GM21515 (cell line): ENCODE data around the gene SPARC.

Source experiments
- ATAC-seq: cut with Tn5 transposase; IDR thresholded peaks from one replicate; pipeline ENCODE4 v1.9.1; 2021; ENCODE audit not compliant: unreplicated experiment

The SPARC gene

DNA sequence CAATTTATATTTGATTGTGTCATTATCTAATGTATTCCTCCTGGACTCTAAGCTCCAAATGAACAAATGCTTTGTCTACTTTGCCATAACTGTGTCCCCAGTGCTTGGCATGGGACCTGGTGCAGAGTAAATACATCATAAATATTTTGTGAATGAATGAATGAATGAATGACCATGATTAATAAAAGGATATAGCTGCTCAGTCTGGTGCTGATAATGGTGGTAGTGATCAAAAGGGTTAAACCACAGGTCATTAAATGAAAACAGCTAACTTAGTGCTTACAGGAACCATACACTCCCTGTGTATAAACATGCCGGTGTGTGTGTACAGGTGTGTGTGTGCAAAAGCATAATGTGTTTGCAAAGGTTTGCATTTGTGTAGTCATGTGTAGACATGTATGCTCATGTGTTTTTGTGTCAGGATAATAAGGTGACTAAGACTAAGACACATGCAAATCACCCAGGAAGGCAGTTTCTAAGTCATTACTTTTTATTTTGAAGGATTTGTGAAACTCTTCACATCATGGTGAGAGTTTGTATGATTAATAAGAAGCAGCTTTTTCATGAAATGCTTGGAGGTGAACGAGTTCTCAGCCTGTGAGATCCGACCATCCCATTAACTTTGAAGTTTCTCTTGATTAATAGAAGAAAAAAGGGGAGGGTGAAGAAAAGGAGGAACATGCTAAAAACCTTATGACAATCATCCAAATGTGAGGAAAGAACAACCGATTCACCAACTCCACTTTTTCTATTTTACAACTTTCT, 24.6 kb downstream of the SPARC start:
- peak; percentile 52 for ATAC-seq

DNA sequence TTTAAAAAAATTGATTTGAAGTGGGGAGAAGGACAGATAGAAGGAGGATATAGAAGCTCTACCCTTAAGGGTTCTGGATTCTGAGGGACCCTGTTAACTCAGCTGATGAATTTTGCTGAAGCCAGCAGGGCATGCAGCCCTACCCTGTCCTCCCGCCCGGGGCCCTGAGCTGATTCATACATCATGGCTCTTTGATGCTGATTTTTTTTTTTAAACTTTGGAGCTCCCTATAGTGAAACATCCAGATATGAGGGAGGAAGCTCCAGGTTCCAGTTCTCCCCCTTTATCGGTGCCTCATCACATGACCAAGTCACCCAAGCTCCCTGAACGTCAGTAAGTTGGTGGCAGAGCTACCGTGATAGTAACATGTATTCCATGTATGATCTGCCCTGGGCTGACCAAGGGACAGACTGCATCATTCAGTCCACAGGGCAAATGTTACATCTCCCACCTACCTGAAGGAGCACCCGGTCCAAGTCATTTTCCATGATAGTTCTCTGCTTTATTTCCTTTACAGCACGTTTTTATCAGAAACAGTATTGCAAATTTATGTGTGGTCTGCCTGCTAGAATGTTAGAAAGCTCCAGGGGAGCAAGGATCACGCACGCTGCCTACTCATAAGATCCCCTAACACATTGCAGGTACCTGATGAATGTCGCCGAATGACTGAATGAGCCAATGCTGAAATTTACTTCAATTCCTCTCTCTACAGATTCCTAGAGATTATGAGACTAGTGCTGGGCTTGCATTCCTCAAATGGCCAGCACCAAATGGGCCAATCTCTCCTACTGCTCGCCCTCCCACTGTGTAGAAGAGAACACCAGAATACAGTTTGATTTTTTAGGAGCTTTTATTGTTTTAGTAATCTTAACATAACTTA, 25.9 kb downstream of the SPARC start:
- ATAC-seq: no peak

DNA sequence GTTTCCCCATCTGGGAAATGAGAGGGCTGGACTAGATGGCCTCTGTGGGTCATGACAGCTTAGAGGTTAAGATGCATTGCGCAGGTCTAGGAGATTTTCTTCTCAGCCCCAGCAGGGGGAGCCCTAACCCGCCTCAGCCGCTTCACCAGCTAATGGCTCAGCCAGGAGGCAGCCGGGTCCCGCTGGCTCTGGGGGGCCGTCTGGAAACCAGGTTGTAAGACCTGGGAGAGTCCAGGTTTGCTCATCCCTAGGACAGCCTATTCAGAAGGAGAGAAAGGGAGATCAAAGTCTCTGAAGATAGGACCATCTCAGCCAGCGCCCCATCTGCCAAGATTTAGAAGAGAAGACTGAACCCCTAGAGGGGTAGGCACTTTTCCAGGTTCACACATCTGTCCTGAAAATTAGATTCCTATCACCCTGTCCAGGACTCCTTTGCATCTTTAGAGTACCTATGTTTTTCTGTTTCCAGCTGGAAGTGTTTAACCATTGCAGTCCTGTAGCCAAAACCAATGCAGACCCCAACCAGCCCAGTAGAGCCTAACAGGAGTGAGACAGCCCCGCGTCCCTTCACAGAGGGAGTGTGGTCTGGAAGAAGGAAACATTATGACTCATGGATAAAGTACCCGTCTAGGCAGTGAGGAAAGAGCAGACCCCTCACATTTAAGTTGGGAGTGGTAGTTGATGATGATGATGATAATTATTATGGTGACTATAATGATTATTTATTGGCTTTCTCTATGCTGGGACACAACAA, 27.5 kb downstream of the SPARC start:
- peak; percentile 62 for ATAC-seq

DNA sequence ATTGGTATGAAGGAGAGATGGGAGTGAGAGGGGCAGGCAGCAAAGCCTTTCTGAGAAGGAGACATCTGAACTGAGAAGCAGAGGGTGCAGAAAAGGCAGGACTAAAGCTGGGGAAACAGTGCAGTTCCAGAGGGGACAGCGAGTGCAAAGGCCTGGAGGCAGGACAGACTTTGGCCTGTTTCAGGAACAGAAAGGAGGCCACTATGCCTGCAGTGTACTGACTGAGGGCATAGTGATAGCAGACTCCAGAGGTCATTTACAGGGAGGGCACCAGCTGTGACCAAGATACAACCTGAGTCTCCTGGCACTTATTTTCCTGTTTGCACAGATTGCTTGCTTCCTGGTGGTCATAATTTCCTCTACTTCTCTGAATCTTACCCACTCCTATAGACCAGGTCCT, 29.6 kb downstream of the SPARC start:
- no peak for ATAC-seq

DNA sequence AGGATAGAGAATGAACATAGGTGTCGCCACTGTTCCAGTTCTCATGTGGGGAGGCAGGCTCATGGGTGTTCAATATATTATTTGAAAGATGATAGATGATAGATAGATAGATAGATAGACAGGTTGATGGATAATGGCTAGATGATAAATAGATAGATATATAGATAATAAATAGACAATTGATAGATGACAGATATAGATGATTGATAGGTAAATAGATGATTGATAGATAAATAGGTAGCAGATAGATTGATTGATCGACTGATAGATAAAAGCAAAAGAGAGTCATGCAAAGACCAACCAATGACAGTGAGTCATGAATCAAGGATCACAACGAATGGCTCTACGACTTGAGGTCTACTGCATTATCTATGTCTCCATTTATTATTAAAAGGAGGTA, 30.4 kb downstream of the SPARC start:
- no peak for ATAC-seq

DNA sequence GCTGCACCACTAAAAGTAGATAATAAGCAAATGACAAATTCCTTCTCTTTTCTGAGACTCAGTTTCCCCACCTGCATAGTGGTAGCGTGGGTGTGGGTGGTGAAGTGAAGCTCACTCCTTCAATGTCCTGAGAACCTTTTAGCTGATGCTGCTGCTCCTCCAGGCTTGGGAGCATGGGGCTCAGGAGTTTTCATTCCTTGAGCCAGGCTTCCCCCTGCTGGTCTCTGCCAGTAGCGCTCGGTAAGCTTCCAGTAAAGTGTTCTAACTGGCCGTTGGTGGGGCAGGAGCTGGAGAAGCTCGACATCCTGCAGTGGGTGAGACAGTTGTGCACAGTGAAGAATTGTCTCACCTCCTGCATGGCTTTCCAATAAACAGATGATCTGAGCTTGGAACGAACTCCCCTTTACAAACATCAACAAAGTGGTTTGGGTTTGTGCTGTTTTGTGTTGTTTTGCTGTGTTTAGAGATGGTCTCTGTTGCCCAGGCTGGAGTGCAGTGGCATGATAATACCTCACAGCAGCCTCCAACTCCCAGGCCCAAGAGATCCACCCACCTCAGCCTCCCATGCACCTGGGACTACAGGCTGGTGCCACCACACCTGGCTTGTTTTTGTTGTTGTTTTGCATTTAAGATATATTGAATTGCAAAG, 34.6 kb downstream of the SPARC start:
- peak; percentile 94 for ATAC-seq

DNA sequence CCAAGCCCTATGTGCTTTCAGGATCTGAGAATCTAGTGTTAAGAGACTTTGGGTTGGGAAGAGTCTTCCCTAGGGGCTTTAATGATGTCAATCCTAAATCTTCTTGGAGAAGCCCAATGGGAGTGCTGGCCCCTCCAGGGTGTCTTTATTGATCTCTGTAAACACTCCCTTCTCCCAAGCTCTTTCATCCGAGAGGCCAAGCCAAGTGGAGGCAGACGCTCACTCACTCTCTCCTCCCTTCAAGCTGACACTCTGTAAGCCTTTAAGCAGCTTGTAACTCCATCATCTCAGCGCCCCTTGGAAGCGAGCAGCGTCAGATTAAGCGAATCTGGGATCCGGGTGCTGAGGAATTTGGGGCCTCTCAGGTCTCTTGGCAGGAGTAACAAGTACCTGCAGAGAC, 37.7 kb downstream of the SPARC start:
- no peak for ATAC-seq

DNA sequence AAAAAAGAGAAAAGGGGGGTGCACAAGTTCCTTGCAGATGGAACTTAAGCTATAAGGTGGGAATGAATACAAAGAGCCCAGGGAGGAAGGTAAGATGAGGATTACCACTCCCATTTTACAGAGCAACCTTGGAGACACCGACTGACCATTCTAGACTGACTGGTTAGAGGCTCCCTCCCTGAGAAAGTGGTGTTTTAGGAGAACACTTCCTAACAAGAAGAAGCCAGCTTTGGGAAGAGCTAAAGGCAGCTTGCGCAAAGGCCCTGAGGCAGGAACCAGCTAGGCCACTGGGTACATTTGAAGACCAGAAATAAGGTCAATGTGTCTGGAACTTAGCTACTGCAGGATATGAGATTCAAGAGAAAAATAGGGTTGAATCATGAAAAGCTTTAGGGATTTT, 38.6 kb downstream of the SPARC start:
- ATAC-seq: no peak

DNA sequence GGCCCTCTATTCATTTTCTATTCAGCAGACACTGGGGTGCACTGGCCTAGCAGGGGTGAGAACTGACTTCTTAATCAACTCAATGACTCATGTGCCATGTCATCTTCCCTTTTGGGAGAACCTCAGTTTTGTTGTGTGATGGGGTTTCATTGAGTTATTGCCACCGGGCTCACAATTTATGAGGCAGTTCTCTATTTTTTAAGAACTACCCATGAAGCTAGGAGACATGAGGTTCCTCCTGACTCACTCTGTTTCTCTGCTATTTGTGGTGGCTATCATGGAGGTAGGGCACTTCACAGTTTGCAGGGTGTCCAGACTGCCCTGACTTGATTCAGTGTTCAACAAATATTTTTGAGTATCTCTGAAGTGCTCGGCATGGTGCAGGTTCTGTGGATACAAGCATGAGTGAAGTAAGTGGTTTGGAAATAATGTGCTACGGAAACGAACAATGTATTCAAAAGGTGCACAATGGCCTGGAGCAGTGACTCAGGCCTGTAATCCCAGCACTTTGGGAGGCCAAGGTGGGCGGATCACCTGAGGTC, 39.3 kb downstream of the SPARC start:
- no peak for ATAC-seq

DNA sequence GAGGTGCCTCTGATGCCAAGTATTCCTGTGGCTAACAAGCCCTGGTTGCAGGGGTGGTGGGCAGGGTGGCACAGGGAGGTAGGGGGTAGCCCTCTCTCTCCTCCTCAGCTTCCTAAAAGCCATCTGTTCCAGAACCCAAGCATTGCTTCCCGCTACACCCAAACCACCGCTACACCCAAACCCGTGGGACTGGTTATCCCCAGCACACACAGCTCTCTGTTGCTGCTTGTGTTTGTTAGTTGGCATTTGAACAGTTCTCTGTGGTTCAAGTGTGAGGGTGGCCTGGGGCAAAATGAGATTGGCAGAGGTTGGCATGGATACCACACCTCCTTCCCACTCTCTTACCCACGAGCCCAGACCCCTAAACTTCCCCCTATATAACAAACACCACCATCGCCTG, 40.4 kb downstream of the SPARC start:
- ATAC-seq: no peak

DNA sequence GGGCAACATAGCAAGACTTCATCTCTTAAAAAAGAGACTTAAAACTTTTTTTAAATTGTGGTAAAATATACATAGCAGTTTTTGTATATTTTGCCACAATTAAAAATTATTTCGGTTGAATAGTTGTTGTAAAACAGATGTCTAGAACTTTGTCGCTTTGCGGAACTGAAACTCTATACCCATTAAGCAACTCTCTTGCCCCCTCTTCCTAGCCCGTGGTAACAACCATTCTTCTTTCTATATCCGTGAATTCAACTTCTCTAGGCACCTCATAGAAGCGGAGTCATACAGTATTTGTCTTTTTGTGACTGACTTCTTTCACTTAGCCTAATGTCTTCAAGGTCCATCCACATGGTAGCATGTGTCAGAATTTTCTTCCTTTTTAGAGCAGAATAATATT, 43.3 kb downstream of the SPARC start:
- ATAC-seq: no peak

DNA sequence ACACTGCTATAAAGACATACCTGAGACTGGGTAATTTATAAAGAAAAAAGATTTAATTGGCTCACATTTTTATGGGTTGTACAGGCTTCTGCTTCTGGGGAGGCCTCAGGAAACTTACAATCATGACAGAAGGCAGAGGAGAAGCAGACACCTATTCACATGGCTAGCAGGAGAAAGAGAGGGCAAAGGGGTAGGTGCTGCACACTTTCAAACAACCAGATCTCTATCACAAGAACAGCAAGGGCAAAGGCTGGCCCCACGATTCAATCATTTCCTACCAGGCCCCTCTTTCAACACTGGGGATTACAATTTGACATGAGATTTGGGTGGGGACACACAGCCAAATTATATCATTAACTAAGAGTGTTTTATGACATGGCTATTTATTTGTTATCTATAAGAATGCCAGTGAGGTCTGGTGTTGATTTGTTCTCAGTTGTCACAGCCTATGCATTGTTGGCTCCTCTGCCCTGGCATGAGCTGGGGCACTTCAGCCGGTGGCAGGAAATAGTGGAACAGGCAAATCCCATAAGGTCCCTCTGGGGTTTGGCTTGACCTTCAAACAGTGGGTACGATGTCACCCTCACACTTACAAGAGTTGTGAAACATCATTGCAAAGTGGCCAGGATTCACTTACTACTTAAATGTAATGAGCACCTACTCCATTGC, 44.1 kb downstream of the SPARC start:
- ATAC-seq: no peak

DNA sequence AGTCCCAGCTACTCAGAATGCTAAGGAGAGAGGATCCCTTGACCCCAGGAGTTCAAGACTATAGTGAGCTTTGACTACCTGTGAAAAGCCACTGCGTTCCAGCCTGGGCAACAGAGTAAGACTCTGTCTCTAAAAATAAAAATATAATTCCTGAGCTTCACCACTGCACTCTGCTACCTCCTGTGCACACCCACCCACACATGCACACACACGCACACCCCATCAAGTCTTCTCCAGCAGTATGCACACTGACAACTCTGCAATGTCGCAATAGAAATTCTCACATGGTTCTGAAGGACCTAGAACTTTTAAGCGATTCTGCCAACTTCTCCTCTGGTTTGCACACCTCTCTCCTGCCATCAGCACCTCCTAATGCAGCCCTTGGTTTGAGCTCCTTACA, 48.1 kb downstream of the SPARC start:
- no peak for ATAC-seq

DNA sequence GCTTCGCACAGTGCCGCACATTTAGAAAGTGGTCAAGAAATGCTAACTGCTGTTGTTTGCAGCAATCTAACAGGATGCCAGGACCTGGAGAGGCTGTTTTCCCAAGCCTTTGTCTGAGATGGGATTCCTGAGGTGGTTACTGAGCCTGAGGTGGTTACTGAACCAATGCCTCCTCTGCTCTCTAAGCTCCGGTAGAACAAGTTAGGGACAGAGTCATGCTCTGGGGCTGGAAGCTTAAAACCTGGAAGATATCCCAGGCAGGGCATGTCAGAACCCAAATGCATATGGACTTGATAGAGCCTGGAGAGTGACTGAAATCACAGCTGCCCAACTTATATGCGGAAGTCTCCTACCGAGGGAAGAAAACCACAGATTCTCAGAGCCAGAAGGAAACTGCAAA, 49.0 kb downstream of the SPARC start:
- ATAC-seq: no peak

DNA sequence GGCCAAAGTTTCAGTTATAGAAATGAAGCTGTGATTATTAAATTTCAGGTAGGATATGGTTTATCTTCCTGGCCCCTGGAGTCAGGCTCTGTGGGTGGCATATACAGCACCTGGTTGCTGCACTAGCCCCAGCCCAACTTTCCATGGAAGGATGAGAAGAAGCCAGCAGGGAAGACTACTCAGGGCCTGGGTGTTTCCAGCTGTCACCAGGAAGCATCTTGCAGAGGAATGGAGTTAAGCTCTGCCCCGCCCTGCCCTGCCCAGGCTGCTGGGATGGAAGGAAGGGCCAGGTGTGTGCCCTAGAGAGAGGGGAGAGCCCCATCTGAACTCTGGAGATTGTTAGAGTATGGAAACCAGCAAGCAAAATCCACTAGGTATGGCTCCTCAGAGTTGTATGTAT, 52.8 kb downstream of the SPARC start:
- ATAC-seq: no peak

DNA sequence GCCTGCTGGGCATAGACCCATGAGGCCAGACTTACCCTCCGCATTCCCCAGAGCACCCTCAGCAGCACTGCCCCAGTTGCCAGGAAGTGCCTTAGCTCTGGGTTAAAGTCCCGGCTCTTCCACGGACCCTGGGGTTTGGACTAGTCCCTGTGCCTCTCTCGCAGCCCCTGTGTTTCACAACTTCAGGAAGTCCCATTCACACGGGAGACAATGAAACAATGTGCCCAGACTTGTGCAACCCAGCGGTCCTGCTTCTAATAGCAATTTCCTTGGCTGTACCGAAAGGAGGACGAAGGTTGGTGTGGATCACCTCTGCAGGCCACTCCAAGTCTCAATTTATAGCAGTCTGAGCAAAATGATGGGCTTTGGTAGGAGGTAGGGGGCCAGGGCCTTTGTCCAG, 53.8 kb downstream of the SPARC start:
- no peak for ATAC-seq

DNA sequence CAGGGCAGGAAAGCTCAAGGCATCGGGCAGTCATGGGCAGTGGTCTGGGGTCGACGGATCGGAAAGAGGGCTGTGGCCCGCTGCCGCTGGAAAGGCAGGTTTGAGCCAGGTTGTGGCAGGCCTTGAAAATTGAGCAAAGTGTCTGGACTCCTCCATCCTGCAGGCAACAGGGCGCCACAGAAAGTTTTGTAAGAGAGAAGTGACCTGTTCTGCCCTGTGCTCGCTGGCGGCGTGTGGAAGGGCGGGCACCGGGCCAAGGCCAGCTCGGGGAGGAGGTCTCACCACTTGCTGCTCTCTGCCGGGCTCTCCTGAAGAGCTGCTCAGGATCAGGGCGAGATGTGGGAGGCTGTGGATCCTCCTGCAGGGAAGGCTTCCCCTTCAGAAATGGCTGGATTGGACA, 54.2 kb downstream of the SPARC start:
- no peak for ATAC-seq

DNA sequence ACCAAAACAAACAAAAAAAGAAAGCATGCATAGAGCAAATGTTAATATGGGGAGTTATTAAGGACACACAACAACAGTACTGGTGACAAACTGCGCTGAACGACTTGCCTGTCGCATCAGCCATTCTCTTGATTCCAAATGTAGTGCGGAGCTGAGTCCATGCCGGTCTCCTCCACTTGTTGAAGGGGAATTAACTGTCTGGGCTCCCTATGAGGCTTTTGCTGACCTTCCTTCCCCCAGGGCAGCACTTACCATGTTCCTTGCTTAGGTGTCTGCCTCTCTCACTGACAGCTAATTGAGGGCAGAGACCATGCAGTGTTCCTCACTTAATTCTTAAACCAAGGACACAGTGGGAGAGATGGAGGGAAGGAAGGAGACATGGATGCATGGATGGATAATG, 54.8 kb downstream of the SPARC start:
- ATAC-seq: no peak

DNA sequence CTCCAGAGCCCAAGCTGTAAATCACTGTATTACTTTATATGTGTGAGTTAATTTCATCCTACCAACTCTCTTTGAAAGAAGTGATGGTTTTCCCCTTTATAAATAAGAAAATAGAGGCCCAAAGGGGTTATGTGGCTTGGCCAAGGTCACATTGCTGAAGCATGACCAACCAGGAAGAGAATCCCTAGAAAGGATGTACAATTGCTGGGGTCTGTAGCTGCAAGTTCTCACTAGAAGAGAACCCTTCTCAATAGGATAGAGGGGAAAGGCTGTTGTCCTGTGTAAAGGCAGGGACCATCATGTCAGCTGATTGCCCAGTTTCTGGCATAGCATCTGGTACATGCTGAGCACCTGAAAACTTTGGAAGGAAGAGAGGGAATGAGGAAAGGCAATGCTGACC, 56.6 kb downstream of the SPARC start:
- ATAC-seq: no peak

DNA sequence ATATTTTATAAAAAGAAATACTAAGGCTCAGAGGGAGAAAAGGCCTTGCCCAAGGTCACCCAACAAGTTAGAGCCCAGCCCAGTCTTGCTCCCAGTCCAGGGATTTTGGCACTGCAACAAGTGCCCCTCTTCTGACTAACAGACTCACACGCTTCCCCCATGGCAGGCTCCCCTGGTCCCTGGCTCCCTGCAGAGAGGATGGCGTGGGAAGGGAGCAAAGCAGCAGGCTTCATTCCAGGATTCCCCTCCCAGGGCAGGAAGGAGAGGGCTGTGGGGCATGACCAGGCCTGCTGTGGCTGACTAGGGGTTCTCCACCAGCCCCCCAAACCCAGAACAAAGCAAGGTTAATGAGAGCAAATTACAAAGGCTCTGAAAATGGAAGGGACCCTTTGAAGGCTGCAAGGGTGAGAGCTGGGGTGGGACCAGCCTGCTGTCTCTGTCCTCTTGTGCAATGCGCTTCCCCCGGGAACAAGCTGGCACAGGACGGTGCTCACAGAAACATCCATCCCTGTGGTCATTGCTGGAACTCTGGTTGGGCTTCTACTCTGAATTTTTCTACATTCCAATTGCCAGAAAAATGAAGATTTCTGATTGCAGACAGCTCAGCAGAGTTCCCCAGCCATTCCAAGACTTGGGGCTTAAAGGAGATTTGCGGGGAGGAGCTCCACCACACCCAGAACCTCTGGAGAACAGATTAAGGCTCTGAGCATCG, 58.4 kb downstream of the SPARC start:
- ATAC-seq: no peak
